ENCODE measurements around the gene KLF1.

GRCh38 chr19:12840091-12841079 is 46.6 kb downstream of the KLF1 start:
- no peak for TF ChIP-seq CTCF (IDR thresholded peaks at IDR 0.05; ENCODE audit: low read depth, low read length)
- TF ChIP-seq POLR2A (IDR thresholded peaks at IDR 0.05; ENCODE audit: extremely low read depth, insufficient read length): no peak
- no peak for TF ChIP-seq MYC (IDR thresholded peaks at IDR 0.05; ENCODE audit: low read depth, low read length)
- no peak for TF ChIP-seq MAX (IDR thresholded peaks at IDR 0.05; ENCODE audit: low read depth, low read length)
